IgD-negative memory B cell (primary cell): ENCODE data around the gene SLC39A11. TPM values are rescaled to one million over a fixed set of nuclear protein-coding genes. Genes with fewer than 3 reads are reported as not detected.

Experiments
- H3K27ac Mint-ChIP-seq, 3 donors: one replicate each; pipeline ENCODE4 v1.8.0; 2020 to 2022; ENCODE audit warnings: mild to moderate bottlenecking in 3 of 3, mixed read lengths in 3 of 3, moderate library complexity in 1 of 3
- H3K27me3 Mint-ChIP-seq: one replicate; pipeline ENCODE4 v1.8.0; 2021; ENCODE audit warnings: mixed read lengths
- H3K36me3 Mint-ChIP-seq: one replicate; pipeline ENCODE4 v1.8.0; 2020; ENCODE audit warnings: mild to moderate bottlenecking, mixed read lengths
- H3K4me1 Mint-ChIP-seq, 3 donors: one replicate each; pipeline ENCODE4 v1.8.0; 2020 to 2022; ENCODE audit warnings: mixed read lengths in 3 of 3, mild to moderate bottlenecking in 1 of 3
- H3K4me3 Mint-ChIP-seq, 4 donors: one replicate each; pipeline ENCODE4 v1.8.0; 2020 to 2022; ENCODE audit warnings: mild to moderate bottlenecking in 4 of 4, mixed read lengths in 4 of 4, moderate library complexity in 3 of 4
- H3K9me3 Mint-ChIP-seq, 3 donors: one replicate each; pipeline ENCODE4 v1.8.0; 2020 to 2021; ENCODE audit warnings: mixed read lengths in 3 of 3, mild to moderate bottlenecking in 1 of 3
- polyA plus RNA-seq: library from polyadenylated mRNA; unstranded; fragments of 300-500 nt; fragmentation: Illumina TruSeq; gene quantifications from one replicate; pipeline ENCODE4 v1.2.3, GENCODE V29; 2021

SLC39A11 gene
- polyA plus RNA-seq, 1 donor from 2014 or later = 13.7 TPM

DNA sequence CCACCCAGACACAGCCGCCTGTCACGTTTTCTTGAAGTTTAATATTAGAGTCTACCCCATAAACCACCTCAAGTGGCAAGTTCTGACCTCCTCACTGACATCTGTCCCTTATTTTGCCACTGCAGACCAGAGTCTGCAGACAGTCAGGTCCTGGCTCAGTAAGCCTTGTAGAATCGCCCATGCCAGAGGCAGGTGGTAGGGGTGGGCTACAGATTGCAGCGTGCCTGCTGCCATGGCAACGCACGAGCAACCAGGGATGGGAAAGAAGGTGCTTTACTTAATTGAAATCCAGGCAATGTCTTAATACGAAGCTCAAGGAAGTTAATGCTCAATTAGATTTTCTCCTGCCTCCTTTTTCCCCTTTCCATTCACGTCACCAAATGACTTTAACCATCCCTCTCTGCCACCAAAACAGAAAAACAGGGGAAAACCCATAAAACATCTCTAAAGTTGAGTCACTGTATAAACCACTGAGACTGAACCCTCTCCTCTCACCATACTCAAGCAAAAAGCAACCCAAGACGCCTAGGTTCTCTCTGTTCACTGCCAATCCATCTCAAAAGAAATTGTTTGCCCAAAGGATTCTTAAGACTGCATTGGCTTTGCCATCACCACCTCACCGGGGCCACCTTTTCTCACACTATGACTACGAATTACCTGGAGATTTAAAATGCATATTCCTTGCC is 228.8 kb downstream of the SLC39A11 start:
- Mint-ChIP-seq H3K9me3 (peaks cover 3 to 4% (median 3%) of the 10 kb centered on the region in 3 donors), H3K27me3 (no peaks in the 10 kb centered on the region), H3K4me3 (no peak overlapping the region), H3K36me3 (peaks cover 13% of the 10 kb centered on the region), H3K27ac (no peak overlapping the region), H3K4me1 (peaks cover 0 to 8% (median 0%) of the 10 kb centered on the region in 3 donors)

- H3K4me3 Mint-ChIP-seq = no peak overlapping the region
Measured at GRCh38 chr17:72862276-72862999, 230.1 kb downstream of the SLC39A11 start.

GRCh38 chr17:72861811-72862210 is 230.7 kb downstream of the SLC39A11 start:
- no peak overlapping the region for H3K27ac Mint-ChIP-seq

More at GRCh38 chr17:72862276-72862999, 230.1 kb downstream of the SLC39A11 start:
- H3K36me3 Mint-ChIP-seq = peaks cover 13% of the 10 kb centered on the region
- no peaks in the 10 kb centered on the region for H3K27me3 Mint-ChIP-seq
- peaks cover 0 to 8% (median 0%) of the 10 kb centered on the region in 3 donors for H3K4me1 Mint-ChIP-seq
- H3K9me3 Mint-ChIP-seq = peaks cover 4 to 5% (median 5%) of the 10 kb centered on the region in 3 donors
- no peak overlapping the region for H3K27ac Mint-ChIP-seq

DNA sequence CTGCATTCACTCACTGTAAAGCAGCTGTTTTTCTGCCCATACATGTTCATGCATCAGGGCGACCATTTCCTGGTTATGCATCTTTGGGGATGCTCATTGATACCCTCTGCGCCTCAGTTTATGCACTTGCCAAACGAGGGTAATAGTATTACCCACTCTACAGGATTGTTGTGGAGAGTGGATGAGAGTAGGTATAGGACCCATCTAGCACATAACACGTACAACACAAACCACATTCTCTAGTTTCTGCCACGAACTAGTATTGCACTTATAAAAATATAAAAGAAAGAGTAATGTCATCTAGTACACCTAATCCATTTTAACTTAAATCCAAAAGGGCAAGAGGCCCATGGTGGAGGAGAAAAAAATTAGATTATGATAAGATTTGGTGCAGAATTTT is 231.7 kb downstream of the SLC39A11 start:
- peaks cover 0 to 3% (median 0%) of the 10 kb centered on the region in 3 donors for H3K4me1 Mint-ChIP-seq
- H3K27ac Mint-ChIP-seq = no peak overlapping the region
- no peaks in the 10 kb centered on the region for H3K27me3 Mint-ChIP-seq
- H3K9me3 Mint-ChIP-seq = peaks cover 0 to 5% (median 5%) of the 10 kb centered on the region in 3 donors
- peaks cover 13% of the 10 kb centered on the region for H3K36me3 Mint-ChIP-seq
- no peak overlapping the region for H3K4me3 Mint-ChIP-seq

More at GRCh38 chr17:72861811-72862210, 230.7 kb downstream of the SLC39A11 start:
- H3K4me1 Mint-ChIP-seq = peaks cover 0 to 4% (median 0%) of the 10 kb centered on the region in 3 donors
- peaks cover 13% of the 10 kb centered on the region for H3K36me3 Mint-ChIP-seq
- H3K4me3 Mint-ChIP-seq = no peak overlapping the region
- no peaks in the 10 kb centered on the region for H3K27me3 Mint-ChIP-seq
- peaks cover 1 to 5% (median 5%) of the 10 kb centered on the region in 3 donors for H3K9me3 Mint-ChIP-seq

GRCh38 chr17:72858826-72859495 is 233.5 kb downstream of the SLC39A11 start:
- no peak overlapping the region for H3K4me3 Mint-ChIP-seq
- no peak overlapping the region for H3K27ac Mint-ChIP-seq
- H3K27me3 Mint-ChIP-seq = no peaks in the 10 kb centered on the region
- H3K4me1 Mint-ChIP-seq = peaks cover 0 to 3% (median 0%) of the 10 kb centered on the region in 3 donors
- peaks cover 0 to 5% (median 5%) of the 10 kb centered on the region in 3 donors for H3K9me3 Mint-ChIP-seq
- peaks cover 8% of the 10 kb centered on the region for H3K36me3 Mint-ChIP-seq

DNA sequence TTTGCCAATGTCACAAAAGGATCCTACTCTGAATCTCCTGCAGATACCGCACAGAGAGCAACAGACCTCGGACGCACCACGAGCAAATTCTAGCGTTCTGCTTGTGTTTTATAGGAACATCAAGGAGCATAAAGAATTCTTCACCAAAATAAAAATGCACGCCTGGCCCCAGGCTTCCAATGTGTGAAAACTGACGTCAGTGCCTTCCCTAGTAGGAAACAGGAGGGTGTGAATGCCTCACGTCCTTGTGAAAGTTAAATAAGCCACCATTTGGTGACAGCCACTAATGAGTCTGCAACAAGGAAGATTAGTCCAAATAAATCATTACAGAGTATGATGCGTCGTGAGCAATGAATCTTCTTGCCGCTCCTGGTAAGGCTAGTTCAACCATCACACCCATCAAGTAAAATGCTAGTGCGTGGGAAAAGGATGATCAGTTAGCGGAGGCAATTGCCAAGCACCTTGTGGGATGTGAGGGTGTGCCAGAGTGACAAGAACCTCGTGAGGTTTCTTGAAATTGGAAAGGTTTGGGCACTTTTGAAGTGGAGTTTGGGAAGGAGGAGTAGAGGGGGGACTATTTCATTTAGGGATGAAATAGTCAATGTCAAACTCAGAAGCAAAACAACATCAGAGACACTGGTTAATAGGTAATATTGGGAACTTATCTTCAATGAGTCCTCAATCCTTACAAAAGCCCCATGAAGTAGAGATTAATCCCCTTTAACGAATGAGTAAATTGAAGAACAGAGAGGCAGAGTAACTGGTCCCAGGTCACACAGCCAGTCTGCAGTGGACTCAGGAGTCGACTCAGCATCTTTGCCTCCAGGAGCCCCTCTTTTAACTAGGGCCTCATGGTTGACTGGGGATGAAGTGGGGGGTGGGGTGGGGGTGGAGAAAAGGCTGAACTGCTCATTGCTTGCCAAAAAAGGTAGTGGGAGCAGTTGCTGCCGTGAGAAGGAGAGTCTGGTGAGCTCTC is 238.8 kb downstream of the SLC39A11 start:
- Mint-ChIP-seq H3K4me1 (no peaks in the 10 kb centered on the region), H3K4me3 (no peak overlapping the region), H3K36me3 (no peaks in the 10 kb centered on the region), H3K27ac (no peak overlapping the region), H3K9me3 (peaks cover 0 to 3% (median 3%) of the 10 kb centered on the region in 3 donors), H3K27me3 (no peaks in the 10 kb centered on the region)

DNA sequence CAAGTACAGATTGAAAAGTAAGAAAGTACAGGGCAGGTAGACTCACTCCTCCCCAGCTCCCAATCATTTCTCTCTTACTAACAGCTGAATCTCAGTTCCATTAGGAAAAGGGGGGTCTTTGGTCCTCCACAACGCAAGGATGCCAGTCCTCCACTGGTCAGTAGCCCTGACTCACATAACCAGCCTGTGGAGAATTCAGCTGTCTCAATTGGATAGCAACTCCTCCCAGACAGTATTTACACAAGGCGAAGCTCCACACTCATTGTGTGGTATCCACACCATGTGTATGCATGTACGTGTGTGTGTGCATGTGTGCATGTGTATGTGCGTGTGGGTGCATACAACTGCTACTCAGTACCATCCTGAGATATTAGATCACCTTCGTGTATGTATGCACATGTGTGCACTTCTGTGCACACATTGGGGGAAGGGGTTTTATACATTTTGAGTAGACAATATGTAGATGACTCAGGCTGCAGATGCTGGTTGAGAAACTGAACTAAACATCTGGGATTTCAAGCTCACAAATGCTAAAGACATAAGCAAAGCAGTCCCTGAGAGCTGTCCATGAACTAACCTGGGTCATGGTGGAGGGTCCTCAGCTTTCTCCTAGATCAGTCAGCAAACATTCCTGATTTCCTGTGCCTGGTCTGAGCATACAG is 240.1 kb downstream of the SLC39A11 start:
- Mint-ChIP-seq H3K4me3 (no peak overlapping the region), H3K36me3 (peaks cover 5% of the 10 kb centered on the region), H3K4me1 (no peaks in the 10 kb centered on the region), H3K9me3 (no peaks in the 10 kb centered on the region), H3K27me3 (no peaks in the 10 kb centered on the region), H3K27ac (no peak overlapping the region)

DNA sequence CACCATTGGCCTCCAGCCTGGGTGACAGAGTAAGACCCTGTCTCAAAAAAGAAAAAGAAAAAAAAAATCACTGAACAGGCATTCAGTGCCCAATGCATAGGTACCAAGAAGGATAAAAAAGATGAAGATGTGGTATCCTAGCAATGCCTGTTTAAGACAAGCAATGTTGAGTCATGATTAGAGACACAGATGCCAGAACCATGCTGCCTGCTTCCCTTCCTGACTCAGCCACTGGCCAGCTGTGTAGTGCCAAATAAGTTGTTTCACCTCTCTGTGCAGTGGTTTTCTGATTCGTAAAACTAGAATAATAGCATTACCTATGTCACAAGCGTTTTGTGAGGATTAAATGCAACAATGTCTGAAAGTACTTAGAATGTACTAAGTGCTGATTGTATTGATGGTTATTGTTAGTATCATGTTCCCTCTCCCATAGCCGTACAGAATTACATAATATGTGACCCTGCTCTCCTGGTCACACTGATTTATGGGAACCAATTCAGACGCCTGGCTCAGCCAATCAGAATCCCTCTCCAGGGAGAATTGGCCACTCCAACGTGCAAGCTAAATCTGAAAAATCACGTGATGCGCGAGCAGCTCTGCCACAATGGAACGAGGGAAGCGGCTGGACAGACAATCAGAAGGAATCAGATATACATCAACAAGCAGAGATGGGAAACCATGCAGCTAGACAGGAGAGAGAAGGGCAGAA is 241.9 kb downstream of the SLC39A11 start:
- Mint-ChIP-seq H3K9me3 (no peaks in the 10 kb centered on the region), H3K36me3 (peaks cover 10% of the 10 kb centered on the region), H3K27me3 (no peaks in the 10 kb centered on the region), H3K27ac (no peak overlapping the region), H3K4me3 (no peak overlapping the region), H3K4me1 (no peaks in the 10 kb centered on the region)

GRCh38 chr17:72846399-72846798 is 246.1 kb downstream of the SLC39A11 start:
- Mint-ChIP-seq H3K4me1 (no peaks in the 10 kb centered on the region), H3K9me3 (no peaks in the 10 kb centered on the region), H3K36me3 (peaks cover 21% of the 10 kb centered on the region), H3K27me3 (no peaks in the 10 kb centered on the region), H3K27ac (no peak overlapping the region), H3K4me3 (no peak overlapping the region)

- Mint-ChIP-seq H3K36me3 (peaks cover 32% of the 10 kb centered on the region), H3K4me3 (no peak overlapping the region), H3K27ac (no peak overlapping the region), H3K27me3 (no peaks in the 10 kb centered on the region), H3K4me1 (no peaks in the 10 kb centered on the region), H3K9me3 (peaks cover 0 to 8% (median 1%) of the 10 kb centered on the region in 3 donors)
Measured at GRCh38 chr17:72843591-72843990, 248.9 kb downstream of the SLC39A11 start.

- Mint-ChIP-seq H3K4me3 (no peak overlapping the region), H3K27ac (no peak overlapping the region), H3K36me3 (peaks cover 24% of the 10 kb centered on the region), H3K27me3 (no peaks in the 10 kb centered on the region), H3K9me3 (peaks cover 2 to 8% (median 2%) of the 10 kb centered on the region in 3 donors), H3K4me1 (no peaks in the 10 kb centered on the region)
Measured at GRCh38 chr17:72840019-72840418, 252.5 kb downstream of the SLC39A11 start.

DNA sequence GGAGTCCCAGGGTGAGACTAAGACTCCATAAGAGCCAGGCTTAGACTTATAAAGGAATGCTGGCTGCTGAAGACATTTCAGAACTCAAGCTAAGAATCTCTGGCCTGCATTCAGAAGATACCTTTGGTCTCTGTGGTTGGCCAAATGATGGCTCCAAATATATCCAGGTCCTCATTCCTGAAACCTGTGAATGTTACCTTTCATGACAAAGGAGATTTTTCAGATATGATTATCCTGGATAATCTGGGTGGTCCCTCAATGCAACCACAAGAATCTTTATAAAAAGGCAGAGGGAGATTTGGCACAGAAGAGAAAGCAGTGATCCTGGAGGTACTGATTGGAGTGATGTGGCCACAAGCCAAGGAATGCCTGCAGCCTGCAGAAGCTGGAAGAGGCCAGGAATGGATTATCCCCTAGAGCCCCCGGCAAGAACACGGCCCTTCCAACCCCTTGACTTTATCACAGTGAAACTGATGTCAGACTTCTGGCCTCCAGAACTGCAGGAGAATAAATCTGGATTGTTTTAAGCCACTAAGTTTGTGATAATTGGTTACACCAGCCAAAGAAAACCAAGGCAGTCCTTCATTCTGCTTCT is 253.3 kb downstream of the SLC39A11 start:
- Mint-ChIP-seq H3K4me1 (no peaks in the 10 kb centered on the region), H3K9me3 (peaks cover 2 to 8% (median 2%) of the 10 kb centered on the region in 3 donors), H3K36me3 (peaks cover 23% of the 10 kb centered on the region), H3K4me3 (no peak overlapping the region), H3K27me3 (no peaks in the 10 kb centered on the region), H3K27ac (no peak overlapping the region)

DNA sequence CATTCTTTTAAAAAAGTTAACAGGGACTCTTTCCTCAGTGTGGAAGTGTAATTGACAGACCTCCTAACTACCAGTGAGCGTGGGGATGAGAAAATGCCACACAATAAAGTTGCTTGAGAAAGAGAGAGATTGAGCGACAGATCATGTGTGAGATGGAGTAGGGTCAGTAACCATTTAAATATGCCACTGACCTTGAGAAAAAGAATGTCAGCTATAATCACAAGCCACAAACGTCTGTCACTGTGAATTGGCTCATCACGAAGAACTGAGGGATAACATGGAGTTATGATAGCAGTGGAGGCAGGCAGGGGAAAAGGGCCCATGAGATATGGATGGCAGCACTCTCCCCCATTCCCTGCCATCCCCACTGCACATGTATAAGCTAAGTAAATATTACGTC is 253.9 kb downstream of the SLC39A11 start:
- H3K9me3 Mint-ChIP-seq = peaks cover 2 to 8% (median 2%) of the 10 kb centered on the region in 3 donors
- no peak overlapping the region for H3K4me3 Mint-ChIP-seq
- peaks cover 22% of the 10 kb centered on the region for H3K36me3 Mint-ChIP-seq
- H3K27me3 Mint-ChIP-seq = no peaks in the 10 kb centered on the region
- no peak overlapping the region for H3K27ac Mint-ChIP-seq
- no peaks in the 10 kb centered on the region for H3K4me1 Mint-ChIP-seq
